HepG2 (cell line): ENCODE data around the gene ATG4D. TPM values are rescaled to one million over a fixed set of nuclear protein-coding genes. Genes with fewer than 3 reads are reported as not detected.

Experiments
- CEBPB ChIP-seq: IDR thresholded peaks from 2 replicates; pipeline ENCODE4 v1.6.1; 2011; ENCODE audit warnings: low read depth, low read length, improper control_type of control experiment, borderline replicate concordance
- DZIP1 ChIP-seq: sonication (generic); formaldehyde crosslinking; IDR thresholded peaks from 2 replicates; pipeline ENCODE4 v1.5.0; 2020; ENCODE audit warnings: mild to moderate bottlenecking, missing genetic modification reagents
- HNRNPL ChIP-seq: fragments of 200-400 bp; formaldehyde crosslinking; IDR thresholded peaks from 2 replicates; pipeline ENCODE4 v1.6.1; 2017; ENCODE audit warnings: mild to moderate bottlenecking, low read depth, low read length
- MIER3 ChIP-seq: IDR thresholded peaks from 2 replicates; pipeline ENCODE4 v1.6.1; 2016; ENCODE audit warnings: missing compliant biosample characterization, borderline replicate concordance
- NCOA5 ChIP-seq: sonication (generic); formaldehyde crosslinking; IDR thresholded peaks from 2 replicates; pipeline ENCODE4 v1.4.0; 2020; ENCODE audit warnings: missing genetic modification reagents
- NR2C2 ChIP-seq: sonication (generic); formaldehyde crosslinking; IDR thresholded peaks from 2 replicates; pipeline ENCODE4 v1.4.0; 2020; ENCODE audit warnings: missing genetic modification reagents, mild to moderate bottlenecking, moderate library complexity, borderline replicate concordance
- PRDM15 ChIP-seq: sonication (generic); formaldehyde crosslinking; IDR thresholded peaks from 2 replicates; pipeline ENCODE4 v1.4.0; 2020; ENCODE audit warnings: missing genetic modification reagents
- SNAPC5 ChIP-seq: sonication (generic); formaldehyde crosslinking; IDR thresholded peaks from 2 replicates; pipeline ENCODE4 v1.8.1; 2023; ENCODE audit warnings: mild to moderate bottlenecking, missing genetic modification reagents, borderline replicate concordance
- XRCC5 ChIP-seq: fragments of 200-400 bp; formaldehyde crosslinking; optimal IDR thresholded peaks from 2 replicates; pipeline ENCODE3; 2017; ENCODE audit warnings: mild to moderate bottlenecking, low read length
- ZFP91 ChIP-seq: sonication (generic); formaldehyde crosslinking; IDR thresholded peaks from 2 replicates; pipeline ENCODE4 v1.9.0; 2022; ENCODE audit warnings: missing genetic modification reagents, mild to moderate bottlenecking, borderline replicate concordance
- ZNF20 ChIP-seq: sonication (generic); formaldehyde crosslinking; IDR thresholded peaks from 2 replicates; pipeline ENCODE4 v1.4.0; 2020; ENCODE audit warnings: mild to moderate bottlenecking, moderate library complexity, missing genetic modification reagents
- ZNF264 ChIP-seq: sonication (generic); formaldehyde crosslinking; IDR thresholded peaks from 2 replicates; pipeline ENCODE4 v1.4.0; 2020; ENCODE audit warnings: missing genetic modification reagents
- ZNF770 ChIP-seq: sonication (generic); formaldehyde crosslinking; IDR thresholded peaks from 2 replicates; pipeline ENCODE4 v1.5.0; 2020; ENCODE audit warnings: mild to moderate bottlenecking, missing genetic modification reagents
- ZNF773 ChIP-seq: sonication (generic); formaldehyde crosslinking; IDR thresholded peaks from 2 replicates; pipeline ENCODE4 v1.4.0; 2020; ENCODE audit warnings: missing genetic modification reagents, borderline replicate concordance
- ZNF790 ChIP-seq: sonication (generic); formaldehyde crosslinking; IDR thresholded peaks from 2 replicates; pipeline ENCODE4 v1.8.0; 2022; ENCODE audit warnings: missing genetic modification reagents, mild to moderate bottlenecking, borderline replicate concordance
- polyA plus RNA-seq, 8 experiments: library from polyadenylated mRNA; depleted of rRNA in 3 of 8; stranded (reverse) in 7 of 8; unstranded in 1 of 8; fragments of >200 nt; fragmentation: Illumina TruSeq in 4 of 8; extraction: Trizol in 4 of 8; gene quantifications; 2 replicates each; pipeline versions ENCODE4 v1.2.1 to v1.2.3, GENCODE V29; 2011 to 2016; ENCODE audit warnings: low read depth in 4 of 8, missing spikeins in 1 of 8, mixed read lengths in 1 of 8; ENCODE audit not compliant: insufficient read depth in 1 of 8
- total RNA-seq, 5 experiments: library from RNA; depleted of rRNA; stranded (reverse); fragments of >200 nt; fragmentation: Illumina TruSeq; extraction: Trizol; gene quantifications; 2 replicates each; pipeline ENCODE4 v1.2.3, GENCODE V29; 2016; ENCODE audit warnings: low read depth in 1 of 5
- TF ChIP-seq, protein P1 (sequence below): IDR thresholded peaks from 2 replicates; pipeline ENCODE4 v1.6.1; 2016

ATG4D gene
- total and polyA plus RNA-seq, 2 of the 13 experiments (the other 11 are each of a cell fraction or from before 2014, with no cell fraction given) = 17.8 to 19.0 TPM

DNA sequence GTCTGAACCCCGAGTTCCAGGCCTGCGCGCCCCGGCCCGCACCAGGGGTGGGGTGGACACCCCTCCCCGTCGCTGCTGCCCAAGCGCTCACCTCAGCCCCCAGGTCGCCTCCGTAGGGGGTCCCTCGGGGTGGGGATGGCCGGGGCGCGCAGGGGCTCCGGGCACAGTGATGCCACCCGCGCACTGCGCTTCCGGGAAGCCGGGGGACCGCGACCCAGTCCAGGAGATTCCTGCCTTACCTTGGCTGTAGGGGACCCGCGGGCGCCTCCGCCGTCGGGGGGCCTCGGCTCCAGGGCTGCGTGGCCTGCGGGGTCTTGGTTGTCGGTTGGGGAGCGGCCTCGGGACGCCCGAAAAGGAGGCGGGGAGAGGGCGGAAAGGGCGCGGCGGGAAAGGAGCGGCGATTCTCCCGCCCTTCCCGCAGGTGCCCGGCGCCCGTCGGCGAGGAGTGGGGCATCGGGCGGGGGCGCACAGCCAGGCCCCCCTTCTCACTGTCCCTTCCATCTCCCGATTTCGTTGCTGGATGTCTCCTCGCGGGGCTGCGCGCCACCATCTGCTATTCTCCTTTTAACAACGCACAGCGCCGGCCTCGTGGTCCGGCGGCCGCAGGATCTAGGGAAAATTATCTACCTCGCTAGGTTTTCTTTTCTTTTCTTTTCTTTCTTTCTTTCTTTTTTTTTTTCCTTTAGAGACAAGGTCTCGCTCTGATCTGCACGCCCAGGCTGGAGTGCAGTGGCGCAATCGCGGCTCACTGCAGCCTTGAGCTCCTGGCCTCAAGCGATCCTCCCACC is 40.5 kb upstream of the ATG4D start, which contains the start of gene KEAP1 (continued):
- TF ChIP-seq ZNF770 (CRISPR knock-in tag) = peak; percentile 100
- no peak for TF ChIP-seq ZNF20 (CRISPR knock-in tag)
- TF ChIP-seq NR2C2 (CRISPR knock-in tag) = peak; percentile 7
- TF ChIP-seq NCOA5 = no peak
- TF ChIP-seq, protein P1, sequence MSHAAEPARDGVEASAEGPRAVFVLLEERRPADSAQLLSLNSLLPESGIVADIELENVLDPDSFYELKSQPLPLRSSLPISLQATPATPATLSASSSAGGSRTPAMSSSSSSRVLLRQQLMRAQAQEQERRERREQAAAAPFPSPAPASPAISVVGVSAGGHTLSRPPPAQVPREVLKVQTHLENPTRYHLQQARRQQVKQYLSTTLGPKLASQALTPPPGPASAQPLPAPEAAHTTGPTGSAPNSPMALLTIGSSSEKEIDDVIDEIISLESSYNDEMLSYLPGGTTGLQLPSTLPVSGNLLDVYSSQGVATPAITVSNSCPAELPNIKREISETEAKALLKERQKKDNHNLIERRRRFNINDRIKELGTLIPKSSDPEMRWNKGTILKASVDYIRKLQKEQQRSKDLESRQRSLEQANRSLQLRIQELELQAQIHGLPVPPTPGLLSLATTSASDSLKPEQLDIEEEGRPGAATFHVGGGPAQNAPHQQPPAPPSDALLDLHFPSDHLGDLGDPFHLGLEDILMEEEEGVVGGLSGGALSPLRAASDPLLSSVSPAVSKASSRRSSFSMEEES (CRISPR knock-in tag) = no peak; the same call in 1 of the 2 replicates
- TF ChIP-seq DZIP1 = peak; percentile 65
- TF ChIP-seq XRCC5 = no peak
- TF ChIP-seq ZFP91 (CRISPR knock-in tag) = peak; percentile 71; the same call in 1 of the 2 replicates
- TF ChIP-seq HNRNPL = peak; percentile 56; the same call in 1 of the 2 replicates
- TF ChIP-seq PRDM15 (CRISPR knock-in tag) = peak; percentile 48; the same call in 1 of the 2 replicates
- no peak for TF ChIP-seq SNAPC5
- peak; percentile 81 for TF ChIP-seq ZNF790
- TF ChIP-seq MIER3 = no peak
- peak; percentile 84; the same call in 1 of the 2 replicates for TF ChIP-seq ZNF773 (CRISPR knock-in tag)
- TF ChIP-seq ZNF264 (CRISPR knock-in tag) = no peak
- TF ChIP-seq CEBPB = peak; percentile 75
